Glutamatergic neuron (in vitro differentiated cells): ENCODE measurements around the gene TKT. TPM values are rescaled to one million over a fixed set of nuclear protein-coding genes. Genes with fewer than 3 reads are reported as not detected.

Experiments
- DNase-seq: peaks from one replicate; pipeline ENCODE4 v3.0.0; 2022
- H3K27ac Mint-ChIP-seq: one replicate; pipeline ENCODE4 v1.8.0; 2020; ENCODE audit warnings: mild to moderate bottlenecking, mixed read lengths, inconsistent platforms; ENCODE audit not compliant: unreplicated experiment
- H3K27me3 Mint-ChIP-seq: one replicate; pipeline ENCODE4 v1.8.0; 2020; ENCODE audit warnings: mild to moderate bottlenecking, moderate library complexity, mixed read lengths, inconsistent platforms; ENCODE audit not compliant: unreplicated experiment
- H3K36me3 Mint-ChIP-seq: one replicate; pipeline ENCODE4 v1.8.0; 2020; ENCODE audit warnings: mild to moderate bottlenecking, mixed read lengths, inconsistent platforms; ENCODE audit not compliant: unreplicated experiment
- H3K4me1 Mint-ChIP-seq: one replicate; pipeline ENCODE4 v1.8.0; 2020; ENCODE audit warnings: mild to moderate bottlenecking, low read depth, mixed read lengths, inconsistent platforms; ENCODE audit not compliant: unreplicated experiment
- H3K4me3 Mint-ChIP-seq: one replicate; pipeline ENCODE4 v1.8.0; 2020; ENCODE audit warnings: mild to moderate bottlenecking, mixed read lengths, inconsistent platforms; ENCODE audit not compliant: unreplicated experiment
- H3K9me3 Mint-ChIP-seq: one replicate; pipeline ENCODE4 v1.8.0; 2020; ENCODE audit warnings: mild to moderate bottlenecking, moderate library complexity, mixed read lengths, inconsistent platforms; ENCODE audit not compliant: unreplicated experiment
- CTCF ChIP-seq: fragments of 200-600 bp; sonication (generic); IDR thresholded peaks from one replicate; pipeline ENCODE4 v1.5.0; 2021; ENCODE audit not compliant: partially characterized antibody, unreplicated experiment
- total RNA-seq: library from RNA; stranded (reverse); fragmentation: NEBNext Ultra II Directional; extraction: Animal tissue kit (Norgen Biotek cat#: 25700); gene quantifications from one replicate; pipeline ENCODE4 v1.2.1, GENCODE V29; 2021; ENCODE audit not compliant: unreplicated experiment

TKT gene
- total RNA-seq, 1 donor from 2014 or later: 265 TPM

- peaks cover 4% of the 10 kb centered on the region for H3K9me3 Mint-ChIP-seq
- H3K27me3 Mint-ChIP-seq: peaks cover 4% of the 10 kb centered on the region
- H3K4me1 Mint-ChIP-seq: peaks cover 15% of the 10 kb centered on the region
- H3K4me3 Mint-ChIP-seq: no peak overlapping the region
- peaks cover 4% of the 10 kb centered on the region for H3K36me3 Mint-ChIP-seq
- TF ChIP-seq CTCF: no peak
- H3K27ac Mint-ChIP-seq: no peak overlapping the region
- no peak for DNase-seq
Measured at GRCh38 chr3:53248161-53248560, 7.7 kb downstream of the TKT start.

- H3K9me3 Mint-ChIP-seq: peaks cover 4% of the 10 kb centered on the region
- H3K27me3 Mint-ChIP-seq: peaks cover 4% of the 10 kb centered on the region
- peaks cover 4% of the 10 kb centered on the region for H3K36me3 Mint-ChIP-seq
- no peak overlapping the region for H3K27ac Mint-ChIP-seq
- peak overlapping the region; percentile 3 for H3K4me3 Mint-ChIP-seq
- DNase-seq: no peak
- H3K4me1 Mint-ChIP-seq: peaks cover 16% of the 10 kb centered on the region
- TF ChIP-seq CTCF: no peak
Measured at GRCh38 chr3:53247619-53248018, 8.2 kb downstream of the TKT start.

GRCh38 chr3:53244271-53244670, 11.6 kb downstream of the TKT start:
- Mint-ChIP-seq H3K9me3 (peaks cover 2% of the 10 kb centered on the region), H3K27ac (no peak overlapping the region), H3K36me3 (peaks cover 4% of the 10 kb centered on the region), H3K27me3 (peaks cover 5% of the 10 kb centered on the region), H3K4me3 (no peak overlapping the region), H3K4me1 (peaks cover 16% of the 10 kb centered on the region)
- TF ChIP-seq CTCF: no peak
- no peak for DNase-seq

DNA sequence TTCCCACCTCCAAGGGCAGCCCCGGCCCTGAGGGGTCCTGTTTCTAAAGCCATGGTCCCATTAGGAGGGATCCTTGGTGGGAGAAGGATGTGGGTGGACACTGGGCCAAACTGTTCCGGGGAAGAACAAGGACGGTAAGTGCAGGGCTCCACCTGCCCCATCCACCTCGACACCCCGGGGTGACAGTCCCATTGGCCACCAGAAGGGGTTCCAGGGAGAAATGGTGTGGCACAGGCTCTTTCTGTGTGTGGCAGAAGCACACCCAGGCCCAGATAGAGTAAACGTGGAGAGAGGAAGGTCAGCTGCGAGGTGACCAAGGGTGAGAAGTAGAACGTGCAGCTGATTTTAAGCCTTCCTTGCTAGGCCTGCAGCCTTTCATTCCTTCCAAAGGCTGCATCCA, 12.0 kb downstream of the TKT start:
- no peak overlapping the region for H3K4me3 Mint-ChIP-seq

DNA sequence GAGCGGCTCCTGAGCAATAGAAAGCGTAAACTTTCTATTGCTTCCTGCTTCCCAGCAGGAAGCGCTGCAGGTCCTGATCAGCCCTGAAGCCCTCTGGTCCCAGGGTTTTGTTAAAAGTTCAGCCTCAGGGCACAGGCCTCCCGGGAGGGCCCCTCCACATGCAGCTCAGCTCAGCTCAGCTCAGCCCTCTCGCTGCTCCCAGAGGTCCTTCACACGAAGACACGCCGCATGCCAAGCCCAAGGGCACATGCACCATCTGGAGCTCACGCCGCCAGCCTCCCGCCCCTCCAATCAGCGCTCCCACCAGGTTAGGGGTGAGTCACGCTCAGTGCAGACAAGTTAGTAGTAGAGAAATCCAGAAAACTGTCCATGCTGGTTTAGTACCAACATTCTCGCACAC, 12.7 kb downstream of the TKT start:
- DNase-seq: peak; percentile 71
- H3K9me3 Mint-ChIP-seq: peaks cover 2% of the 10 kb centered on the region
- H3K4me1 Mint-ChIP-seq: peaks cover 14% of the 10 kb centered on the region
- H3K27me3 Mint-ChIP-seq: peaks cover 5% of the 10 kb centered on the region
- peaks cover 4% of the 10 kb centered on the region for H3K36me3 Mint-ChIP-seq
- no peak overlapping the region for H3K27ac Mint-ChIP-seq
- TF ChIP-seq CTCF: no peak
- H3K4me3 Mint-ChIP-seq: no peak overlapping the region

More for the DNA sequence above, 12.0 kb downstream of the TKT start:
- H3K4me1 Mint-ChIP-seq: peaks cover 16% of the 10 kb centered on the region
- H3K36me3 Mint-ChIP-seq: peaks cover 4% of the 10 kb centered on the region
- peaks cover 2% of the 10 kb centered on the region for H3K9me3 Mint-ChIP-seq
- H3K27me3 Mint-ChIP-seq: peaks cover 5% of the 10 kb centered on the region
- no peak for TF ChIP-seq CTCF
- H3K27ac Mint-ChIP-seq: peak overlapping the region; percentile 39
- DNase-seq: no peak
